ENCODE data around the gene ZNF407.
A peak's percentile ranks its signal among the peaks of the same experiment; 100 is the strongest.

ZNF407 gene

DNA sequence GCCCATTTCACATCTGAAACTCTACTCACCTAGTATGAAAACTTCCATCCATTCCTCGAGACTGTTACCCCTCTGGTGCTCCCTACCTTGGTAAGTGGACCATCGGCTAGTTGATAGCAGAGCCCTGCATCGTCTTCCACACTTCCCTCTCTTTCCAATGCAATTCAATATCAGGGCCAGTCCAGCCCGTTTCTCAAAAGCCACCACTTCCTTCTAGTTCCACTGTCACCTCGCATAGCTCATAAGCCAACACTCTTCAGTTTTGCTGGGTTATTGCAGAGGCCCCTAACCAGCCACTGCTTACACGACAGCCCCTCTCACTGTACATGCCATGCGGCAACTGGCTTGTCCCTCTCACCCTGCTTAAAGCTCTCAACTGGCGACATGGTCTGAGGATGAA lies 10.2 kb upstream of the ZNF407 start:
- no peak for DNase-seq

DNA sequence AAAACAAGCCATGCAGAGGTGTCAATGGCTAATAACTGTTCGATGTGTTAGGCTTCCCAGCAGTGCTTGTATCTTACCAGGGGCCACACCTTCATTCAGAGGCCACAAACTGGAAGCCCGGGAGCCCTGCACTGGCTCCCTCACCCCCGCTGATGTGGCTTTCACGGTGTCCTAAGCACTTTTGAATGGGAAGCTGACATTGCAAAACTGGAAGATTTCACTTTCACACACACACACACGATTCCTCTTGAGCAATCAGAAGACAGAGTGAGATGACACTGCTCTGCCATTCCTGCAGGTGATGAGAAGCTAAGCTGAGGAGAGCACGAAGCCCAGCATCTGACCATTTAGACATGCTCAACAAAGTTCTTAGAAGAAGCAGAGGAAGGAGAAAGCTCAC lies 8.6 kb upstream of the ZNF407 start:
- no peak for DNase-seq

DNA sequence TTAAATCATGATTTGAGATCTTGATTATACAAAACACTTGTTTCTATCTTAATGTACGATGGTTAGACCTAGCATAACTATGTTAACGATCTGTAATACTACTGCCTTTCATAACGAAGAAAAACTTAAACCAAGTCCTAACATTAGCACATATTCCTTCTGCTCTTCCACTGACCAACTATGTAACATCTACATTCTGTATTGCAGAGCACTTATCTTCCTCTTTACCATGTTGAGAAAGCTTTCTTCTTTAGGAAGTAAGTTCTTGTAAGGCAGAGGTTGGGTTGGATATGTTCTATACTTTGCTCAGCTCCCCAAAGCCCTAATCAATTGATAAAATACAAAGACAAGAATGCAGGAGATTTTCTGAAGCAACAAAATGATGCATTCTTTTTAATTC lies 7.9 kb upstream of the ZNF407 start:
- no peak for DNase-seq

DNA sequence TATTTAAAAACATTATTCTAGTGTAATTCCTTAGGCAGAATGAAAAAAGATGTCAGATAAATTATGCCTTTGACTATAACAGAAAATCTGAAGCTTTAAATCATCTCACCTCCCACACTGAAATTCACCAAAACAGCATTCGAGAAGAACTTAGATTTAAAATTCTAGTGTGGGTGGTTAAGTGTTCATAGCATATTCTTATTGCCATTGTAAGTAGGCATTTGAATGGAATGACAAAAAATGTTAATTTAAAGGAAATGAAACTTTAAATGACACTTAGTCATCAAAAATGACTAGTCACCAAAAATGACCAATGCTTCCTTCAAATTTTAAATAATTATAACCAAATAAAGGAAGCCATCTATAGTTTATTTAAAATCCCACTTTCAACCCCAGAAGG lies 7.0 kb upstream of the ZNF407 start:
- no peak for DNase-seq

DNA sequence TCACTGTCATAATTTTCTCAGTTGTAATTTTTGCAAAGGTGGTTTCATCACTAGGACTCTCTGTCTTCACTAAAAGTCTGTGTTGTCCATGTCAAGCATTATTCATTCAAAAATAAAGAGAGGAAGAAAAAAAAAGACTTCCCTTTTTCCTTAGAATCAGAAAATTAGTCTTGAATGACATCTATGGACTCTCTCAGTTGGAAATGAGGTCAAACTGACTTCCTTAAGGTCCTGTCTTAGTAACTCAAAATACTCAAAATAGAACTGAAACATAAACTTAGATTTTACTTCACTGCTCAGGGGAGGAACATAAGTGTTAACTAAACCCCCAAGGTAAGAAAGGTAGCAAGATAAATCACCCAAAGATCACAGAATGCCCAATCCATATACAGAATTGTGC lies 2.2 kb upstream of the ZNF407 start:
- DNase-seq, result no peak

DNA sequence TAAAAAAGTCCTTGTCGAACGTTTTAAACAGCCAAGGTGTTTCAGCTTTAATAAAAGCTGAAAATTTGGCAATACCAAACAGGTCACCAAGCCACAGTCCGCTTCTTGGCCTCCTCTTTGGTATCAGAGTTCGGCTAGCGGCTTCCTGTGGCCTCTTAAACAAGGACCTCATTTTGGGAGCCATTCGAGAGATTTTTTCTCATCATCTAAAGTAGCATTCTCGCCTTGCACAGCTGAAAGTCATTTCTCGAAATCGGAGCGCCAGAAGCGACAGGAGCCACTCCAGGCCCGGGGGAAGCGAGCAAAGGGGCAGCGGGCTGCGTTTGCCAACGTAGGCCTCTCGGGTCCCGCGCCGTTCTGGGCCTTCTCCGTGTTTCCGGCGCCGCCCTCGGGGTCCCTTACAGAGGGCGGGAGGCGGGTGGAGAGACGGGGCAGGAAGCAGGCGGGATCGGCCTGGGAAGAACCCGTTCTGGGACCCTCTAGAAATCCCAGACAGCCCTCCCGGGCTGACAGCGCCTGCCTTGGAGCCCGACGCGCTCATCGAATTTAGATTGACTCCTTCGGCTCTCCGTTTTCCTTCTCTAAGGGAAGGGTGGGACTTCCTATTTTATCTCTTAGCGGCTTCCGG lies 522 bp upstream of the ZNF407 start:
- peak in 53 of 56 donors; percentile 12 to 93 (median 79) for DNase-seq

DNA sequence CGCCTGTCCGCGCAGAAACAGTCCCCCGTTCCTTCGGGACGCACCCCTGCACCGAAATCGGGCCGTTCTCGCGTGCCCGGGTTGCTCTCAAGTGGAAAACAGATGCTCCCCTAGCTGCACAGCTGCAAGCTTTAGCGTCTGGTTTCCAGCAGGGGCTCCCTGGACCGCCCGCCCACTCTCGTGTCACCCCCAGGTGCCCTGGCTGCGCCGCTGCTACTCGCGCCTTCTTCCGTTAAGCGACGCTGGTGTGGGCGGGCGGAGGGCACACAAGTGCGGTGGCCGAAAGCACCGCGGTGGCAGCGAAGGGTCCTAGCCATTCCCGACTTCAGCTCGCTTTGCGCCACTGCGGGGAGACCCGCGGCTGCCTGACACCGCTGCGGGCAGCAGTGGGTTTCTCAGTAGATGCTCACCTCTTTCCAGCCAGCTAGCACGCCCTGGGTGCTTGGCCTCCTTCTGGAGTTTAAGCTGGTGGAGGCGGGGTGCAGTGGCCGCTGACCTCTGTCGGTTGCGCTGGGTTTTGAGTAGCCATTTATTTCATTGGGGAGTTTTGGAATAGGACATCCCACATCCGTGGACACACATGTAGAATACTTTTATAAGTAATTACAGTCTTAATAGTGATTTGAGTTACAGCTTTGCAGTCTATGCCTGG lies 806 bp downstream of the ZNF407 start:
- DNase-seq, result peak in 30 of 56 donors; percentile 19 to 73 (median 60)

DNA sequence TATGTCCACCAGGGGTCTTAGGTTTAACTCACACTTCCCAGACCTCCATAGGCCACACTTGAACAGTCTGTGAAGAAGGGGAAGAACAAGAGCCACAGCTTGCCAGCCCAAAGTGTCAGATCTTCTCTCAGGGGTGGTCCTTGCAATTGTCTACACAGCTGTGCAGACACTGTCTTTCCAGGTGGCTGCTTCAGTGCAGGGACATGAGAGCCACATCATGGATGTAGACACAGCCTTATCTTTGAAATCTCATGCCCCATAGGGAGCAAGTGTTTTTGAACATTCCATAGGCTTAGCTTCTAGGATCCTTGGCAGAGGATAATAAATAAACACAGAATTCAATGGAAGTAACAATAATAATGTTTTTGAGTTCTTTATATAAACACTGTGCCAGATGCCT lies 6.7 kb downstream of the ZNF407 start:
- DNase-seq, result no peak

DNA sequence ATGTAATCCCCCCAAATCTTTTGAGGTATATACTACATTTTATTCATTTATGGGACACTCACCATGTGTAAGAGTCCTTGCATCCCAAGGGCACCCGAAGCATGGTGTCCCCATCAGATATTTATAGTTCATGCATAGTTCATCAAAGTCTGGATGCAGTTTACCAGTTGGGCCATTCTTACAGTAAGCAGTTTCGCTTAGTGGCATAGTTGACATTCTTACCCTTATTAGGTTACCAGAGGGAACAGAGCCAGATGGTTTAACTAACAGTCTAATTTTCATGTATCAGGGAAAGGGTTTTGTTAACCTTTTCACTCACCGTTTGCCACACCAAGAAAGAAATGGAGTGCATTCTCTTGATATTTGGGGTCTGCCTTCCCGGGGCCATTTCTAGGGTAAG lies 7.1 kb downstream of the ZNF407 start:
- DNase-seq, result no peak

DNA sequence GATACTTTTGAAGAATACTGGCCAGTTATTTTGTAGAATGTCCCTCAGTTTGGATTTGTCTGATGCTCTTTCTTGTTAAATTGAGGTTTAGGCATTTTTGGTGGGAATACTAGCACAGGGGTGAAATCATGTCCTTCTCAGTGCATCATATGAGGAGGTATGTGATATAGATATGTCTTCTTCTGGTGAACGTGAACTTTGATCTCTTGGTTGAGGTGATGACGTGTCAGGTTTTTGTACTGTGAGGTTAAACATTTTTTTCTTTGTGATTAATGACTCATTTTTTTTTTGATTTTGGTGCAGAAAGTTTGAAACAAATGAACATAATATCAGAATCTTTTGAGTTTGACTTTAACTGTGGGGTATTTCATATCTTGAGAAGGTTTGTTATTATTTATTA lies 11.0 kb downstream of the ZNF407 start:
- no peak for DNase-seq

DNA sequence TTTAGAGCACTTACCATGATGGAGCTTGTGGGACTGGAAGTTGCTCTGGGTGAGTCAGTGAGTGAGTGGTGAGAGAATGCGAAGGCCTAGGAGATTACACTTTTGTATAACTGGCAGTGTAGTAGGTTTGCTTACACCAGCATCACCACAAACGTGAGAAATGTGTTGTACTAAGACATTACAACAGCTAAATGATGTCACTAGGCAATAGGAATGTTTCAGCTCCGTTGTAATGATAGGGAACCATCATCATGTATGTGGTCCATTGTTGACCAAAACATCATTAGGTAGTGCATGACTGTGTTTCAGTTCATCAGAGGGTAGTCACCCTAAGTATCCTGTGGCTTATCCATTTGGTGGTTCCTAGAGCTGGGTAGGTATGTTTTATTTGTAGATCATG lies 11.9 kb downstream of the ZNF407 start:
- no peak for DNase-seq

DNA sequence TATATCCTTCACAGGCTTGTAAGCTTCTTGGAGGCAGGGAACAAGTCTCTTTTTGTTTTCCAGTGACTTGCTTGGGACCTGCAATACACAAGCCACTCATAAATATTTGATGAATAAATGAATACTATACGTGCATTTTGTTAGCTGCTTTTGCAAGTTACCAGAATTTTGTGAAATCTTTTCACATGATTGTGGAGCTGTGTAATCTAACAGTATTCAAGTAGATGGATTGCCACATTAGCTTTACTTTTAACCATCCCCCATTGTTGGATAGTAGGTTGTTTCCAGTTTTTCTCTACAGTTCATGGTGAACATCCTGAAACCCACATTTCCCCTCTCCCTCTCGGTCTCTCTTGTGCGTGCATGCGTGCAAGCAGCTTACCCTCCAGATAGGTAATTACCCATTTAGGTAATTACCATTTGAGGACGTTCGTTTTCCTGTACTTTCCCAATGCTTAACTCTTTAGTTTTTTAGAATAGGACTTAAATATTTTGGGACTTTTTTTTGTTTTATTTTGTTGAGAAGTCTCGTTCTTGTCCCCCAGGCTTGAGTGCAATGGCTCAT lies 12.5 kb downstream of the ZNF407 start:
- DNase-seq, result no peak

DNA sequence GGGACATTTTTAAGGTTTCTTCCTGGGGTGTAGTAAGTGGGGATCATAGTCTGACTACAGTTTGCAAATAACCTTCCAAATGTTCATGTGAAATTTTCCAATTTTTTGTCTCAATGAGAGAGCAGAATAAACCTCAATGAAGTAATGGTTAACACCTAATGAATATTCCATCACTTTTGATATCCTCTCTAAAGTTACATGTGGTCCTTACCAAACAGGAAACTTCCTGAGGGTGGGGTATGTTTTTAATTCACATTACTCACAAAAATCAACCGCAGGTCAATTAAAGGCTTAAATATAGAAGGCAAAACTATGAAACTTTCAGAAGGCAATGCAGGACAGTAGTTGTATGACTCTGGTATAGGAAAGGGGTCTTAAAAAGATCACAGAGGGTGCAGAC lies 13.2 kb downstream of the ZNF407 start:
- DNase-seq, result no peak

DNA sequence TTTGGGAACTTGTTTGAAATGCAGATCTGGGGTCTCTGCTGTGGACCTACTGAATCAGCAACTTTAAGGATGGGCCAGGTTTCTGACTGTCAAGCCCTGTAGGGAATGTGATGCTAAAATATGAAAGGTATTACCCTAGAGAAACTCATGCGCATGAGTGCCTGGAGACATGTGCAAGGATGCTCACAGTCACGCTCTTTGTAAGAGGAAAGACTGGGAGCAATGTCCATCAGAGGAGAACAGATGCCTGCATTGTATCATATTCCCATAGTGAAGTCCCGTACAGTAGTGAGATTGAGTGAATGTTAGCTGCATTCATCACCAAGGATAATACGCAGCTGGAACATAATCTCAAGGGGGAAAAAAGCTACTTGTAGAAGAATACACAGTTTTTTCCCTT lies 14.1 kb downstream of the ZNF407 start:
- peak in 6 of 56 donors; percentile 7 to 34 (median 13) for DNase-seq

DNA sequence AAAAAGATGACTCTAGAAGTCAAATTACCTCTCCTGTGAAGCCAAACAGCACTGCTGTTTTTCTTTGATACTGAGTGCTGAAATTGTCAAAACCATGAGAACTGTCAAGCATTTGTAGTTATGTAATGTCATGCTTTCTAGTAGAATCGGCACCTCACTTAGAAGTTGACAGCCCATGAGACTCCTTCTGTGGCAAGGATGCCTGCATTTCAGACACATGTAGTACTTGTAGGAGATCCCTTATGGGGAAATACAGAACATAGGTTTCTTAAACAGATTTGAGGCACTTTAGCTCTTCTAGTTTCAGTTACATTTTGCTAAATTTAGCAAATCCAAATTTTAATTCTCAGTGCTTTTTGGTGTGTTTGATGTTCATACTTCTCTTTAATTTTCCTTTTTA lies 15.7 kb downstream of the ZNF407 start:
- DNase-seq, result peak in 1 of 56 donors; percentile 12

DNA sequence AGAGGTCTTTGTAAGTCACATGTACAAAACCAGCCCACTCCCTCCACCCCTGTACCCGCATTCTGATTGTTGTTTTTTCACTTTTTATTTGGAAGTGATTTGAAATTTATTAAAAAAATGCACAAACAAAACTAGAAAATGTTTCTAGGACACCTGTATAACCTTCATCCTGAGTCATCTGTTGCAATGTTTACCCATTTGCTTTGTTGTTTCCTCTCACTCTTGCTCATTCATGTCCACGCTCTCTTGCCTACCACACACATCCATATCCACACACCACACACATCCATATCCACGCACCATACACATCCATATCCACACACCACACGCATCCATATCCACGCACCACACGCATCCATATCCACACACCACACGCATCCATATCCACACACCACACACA lies 18.8 kb downstream of the ZNF407 start:
- no peak for DNase-seq

DNA sequence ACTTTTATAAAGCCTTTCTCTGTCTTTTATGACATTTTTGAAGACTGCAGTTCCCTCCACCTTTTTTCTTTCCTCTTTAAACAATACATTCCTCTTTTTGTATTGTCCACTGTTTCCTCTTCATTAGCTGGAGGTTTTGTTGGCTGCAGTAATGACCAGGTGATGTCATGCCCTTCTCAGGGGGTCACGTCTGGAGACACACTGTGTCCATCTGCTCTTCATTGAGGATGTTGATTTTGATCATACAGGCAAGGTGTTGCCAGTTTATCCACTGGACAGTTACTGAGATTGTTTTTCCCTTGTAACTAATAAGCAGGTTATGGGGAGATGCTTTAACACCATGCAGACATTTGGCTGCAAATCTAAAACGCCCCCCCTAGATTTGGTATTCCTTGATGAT lies 19.8 kb downstream of the ZNF407 start:
- no peak for DNase-seq

DNA sequence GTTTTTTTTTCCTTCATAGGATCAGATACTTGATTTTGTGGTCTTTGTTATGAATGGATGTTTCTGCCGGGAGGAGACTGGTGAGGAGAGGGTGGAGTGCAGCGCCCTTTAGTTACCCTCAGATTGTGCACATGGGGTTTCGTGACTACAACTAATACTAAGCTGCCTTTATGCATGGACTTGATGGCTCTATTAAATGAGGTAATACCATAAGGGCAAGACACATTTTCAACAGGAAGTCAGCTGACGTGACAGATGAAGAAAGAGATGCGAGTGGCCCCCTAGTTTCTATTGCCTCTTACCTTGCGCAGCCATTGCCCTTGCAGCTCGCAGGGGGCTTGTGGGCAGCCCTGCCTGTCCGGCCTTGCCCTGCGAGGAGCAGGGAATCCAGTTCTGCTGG lies 24.4 kb downstream of the ZNF407 start:
- no peak for DNase-seq

DNA sequence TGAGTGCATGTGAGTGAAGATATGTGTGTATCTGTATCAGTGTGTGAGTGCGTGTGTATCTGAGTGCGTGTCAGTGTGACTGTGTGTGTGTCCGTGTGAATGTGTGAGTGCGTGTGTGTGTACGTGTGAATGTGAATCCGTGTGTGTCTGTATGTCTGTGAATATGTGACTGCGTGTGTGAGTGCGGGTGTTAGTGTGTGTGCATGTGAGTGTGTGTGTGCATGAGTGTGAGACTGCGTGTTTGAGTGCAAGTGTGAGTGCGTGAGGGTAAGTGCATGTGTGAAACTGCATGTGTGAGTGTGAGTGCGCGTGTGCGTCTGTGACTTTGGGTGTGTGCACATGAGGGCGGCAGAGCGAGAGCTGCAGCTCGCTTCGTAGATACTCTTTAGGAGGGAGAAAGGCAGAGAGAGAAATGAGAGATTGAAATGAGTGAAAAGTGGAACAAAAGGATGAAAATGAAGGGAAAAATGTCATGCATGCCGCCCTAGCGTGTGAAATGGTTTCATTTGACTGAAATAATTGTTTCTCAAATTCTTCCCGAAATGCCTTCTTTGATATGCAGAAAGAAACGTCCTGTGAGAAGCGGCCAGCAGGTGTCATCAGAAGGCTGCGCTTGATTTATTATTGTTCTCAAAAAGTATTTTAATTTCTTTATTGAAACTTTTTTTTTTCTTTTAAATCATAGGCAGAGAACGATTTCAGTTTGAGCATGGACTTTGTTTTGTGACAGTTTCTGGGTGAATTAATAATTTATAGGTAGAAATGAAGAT lies 25.6 kb downstream of the ZNF407 start:
- peak in 8 of 56 donors; percentile 6 to 57 (median 15) for DNase-seq

DNA sequence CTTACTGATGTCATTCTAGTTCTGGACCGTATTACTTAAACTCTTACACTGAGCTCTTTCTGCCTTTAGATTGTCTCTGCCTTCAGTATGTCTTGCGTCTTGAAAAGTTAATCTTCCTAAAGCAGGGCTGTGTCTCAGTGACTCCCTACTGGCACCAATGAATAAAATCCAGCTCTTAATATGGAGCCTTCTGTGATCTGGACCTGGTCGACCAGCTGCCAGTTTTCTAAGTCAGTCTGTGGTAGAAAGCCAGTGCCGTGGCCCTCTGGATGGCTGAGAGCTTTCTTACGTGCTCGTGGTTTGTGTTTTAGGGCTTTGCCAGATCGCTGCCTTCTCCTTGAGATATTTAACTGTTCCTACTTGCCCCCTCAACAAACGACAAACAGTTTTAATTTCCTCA lies 26.8 kb downstream of the ZNF407 start:
- no peak for DNase-seq

DNA sequence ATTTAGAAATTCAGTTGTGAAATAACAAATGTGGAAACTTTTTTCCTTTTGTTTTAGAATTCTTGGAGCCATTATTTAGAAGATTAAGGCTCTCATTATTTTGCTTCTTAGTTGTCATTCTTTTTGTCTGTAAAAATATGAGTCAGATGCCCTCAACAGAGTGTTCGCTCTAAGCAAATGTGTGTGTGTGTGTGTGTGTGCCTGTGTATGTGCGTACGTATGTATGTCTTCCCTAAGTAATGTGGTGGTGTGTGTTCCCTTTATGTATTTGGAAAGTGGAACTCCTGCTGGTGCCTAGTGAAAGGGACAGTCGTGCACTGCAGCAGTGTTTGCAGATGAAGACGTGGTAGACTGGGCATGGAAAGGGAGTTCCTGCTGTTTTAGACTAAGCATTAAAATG lies 27.5 kb downstream of the ZNF407 start:
- no peak for DNase-seq
